Loucy (cell line): Measurements from ENCODE around the gene BBX.

ENCODE experiments used
- CTCF ChIP-seq: fragments of 200-600 bp; sonication (generic); conservative IDR thresholded peaks from 2 replicates; pipeline ENCODE4 v1.5.1; 2014; ENCODE audit warnings: mild to moderate bottlenecking, antibody characterized with exemption, low read length
- EZH2phosphoT487 ChIP-seq: fragments of 200-600 bp; IDR thresholded peaks from 2 replicates; pipeline ENCODE4 v1.6.1; 2018; ENCODE audit warnings: antibody characterized with exemption, mild to moderate bottlenecking, moderate library complexity, borderline replicate concordance

GRCh38 chr3:107665351-107665750, 142.6 kb downstream of the BBX start:
- TF ChIP-seq CTCF (no peak), EZH2phosphoT487 (no peak)
